Vagina (tissue), 2 donors: ENCODE data around the gene PKN1.

ENCODE experiments used
- CTCF ChIP-seq, 3 experiments: fragments of 450-650 bp in 2 of 3; fragments of 200-600 bp in 1 of 3; sonication (generic) in 1 of 3; IDR thresholded peaks; one replicate each; pipeline ENCODE4 v1.5.1; 2017 to 2019; ENCODE audit warnings: antibody characterized with exemption in 3 of 3, mild to moderate bottlenecking in 2 of 3, moderate library complexity in 2 of 3
- POLR2A ChIP-seq, 2 donors: fragments of 450-650 bp; IDR thresholded peaks; one replicate each; pipeline ENCODE4 v1.6.1; 2017; ENCODE audit warnings: antibody characterized with exemption in 2 of 2, mild to moderate bottlenecking in 2 of 2, moderate library complexity in 2 of 2
- POLR2AphosphoS5 ChIP-seq, 2 donors: sonication (generic); formaldehyde crosslinking; IDR thresholded peaks; one replicate each; pipeline ENCODE4 v1.9.0; 2017; ENCODE audit warnings: antibody characterized with exemption in 2 of 2, mild to moderate bottlenecking in 2 of 2, low read depth in 1 of 2; ENCODE audit not compliant: insufficient read depth in 1 of 2

- no peak for TF ChIP-seq POLR2AphosphoS5 (IDR thresholded peaks at IDR 0.05; ENCODE audit: insufficient read depth in 1 of 2, low read depth in 1 of 2)
- no peak for TF ChIP-seq CTCF (IDR thresholded peaks at IDR 0.05)
- no peak for TF ChIP-seq POLR2A (IDR thresholded peaks at IDR 0.05)
These were observed 28.8 kb upstream of the PKN1 start for GRCh38 chr19:14404312-14404711.
